ENCODE measurements around the gene ADAMTS12.

ADAMTS12 gene

DNA sequence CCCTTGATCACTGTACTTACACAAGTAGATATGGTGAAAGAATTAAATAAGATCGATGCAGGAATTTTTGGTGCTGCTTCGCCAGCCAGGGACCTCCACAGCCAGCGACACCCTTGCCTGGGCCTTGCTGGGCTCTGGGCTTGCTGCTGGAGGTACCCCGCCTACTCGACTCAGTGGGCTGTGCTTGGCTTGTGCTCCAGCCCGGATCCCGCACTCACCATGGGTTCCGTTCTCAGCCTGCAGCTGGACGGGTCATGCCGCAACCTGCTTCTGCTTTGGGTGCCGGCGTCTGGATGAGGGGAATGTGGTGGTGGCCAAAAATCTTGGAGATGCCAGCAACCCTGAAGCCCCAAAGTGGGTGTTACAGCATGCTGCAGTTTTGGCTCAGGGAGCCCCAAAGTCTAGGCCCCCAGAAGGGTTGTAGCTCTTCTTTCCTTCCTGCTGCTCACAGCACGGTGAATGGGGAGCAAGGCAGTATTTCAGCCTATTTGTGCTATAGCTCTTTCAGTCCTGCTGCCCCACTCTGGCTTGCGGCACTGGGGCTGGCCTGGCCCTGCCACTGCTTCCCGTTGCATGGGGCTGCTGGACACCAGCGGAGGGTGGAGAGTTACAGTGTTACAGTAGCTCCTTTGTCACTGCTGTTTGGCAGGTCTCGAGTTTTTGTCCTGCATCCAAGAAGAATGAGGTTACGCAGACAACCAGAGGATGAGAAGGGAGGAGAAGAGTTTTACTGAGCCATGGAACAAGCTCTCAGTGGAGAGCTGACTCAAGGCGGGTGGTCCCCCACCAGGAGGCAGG lies 403.0 kb downstream of the ADAMTS12 start:
- H3K4me2 ChIP-seq (ENCODE audit: low read length), result no peak overlapping the region
- no peaks in the 10 kb centered on the region for H3K79me2 ChIP-seq
- no peaks in the 10 kb centered on the region for H3K9me3 ChIP-seq (ENCODE audit: control insufficient read depth, low read length)
- no peaks in the 10 kb centered on the region for H3K4me1 ChIP-seq
- H2AFZ ChIP-seq, result no peak overlapping the region
- TF ChIP-seq, protein P1, sequence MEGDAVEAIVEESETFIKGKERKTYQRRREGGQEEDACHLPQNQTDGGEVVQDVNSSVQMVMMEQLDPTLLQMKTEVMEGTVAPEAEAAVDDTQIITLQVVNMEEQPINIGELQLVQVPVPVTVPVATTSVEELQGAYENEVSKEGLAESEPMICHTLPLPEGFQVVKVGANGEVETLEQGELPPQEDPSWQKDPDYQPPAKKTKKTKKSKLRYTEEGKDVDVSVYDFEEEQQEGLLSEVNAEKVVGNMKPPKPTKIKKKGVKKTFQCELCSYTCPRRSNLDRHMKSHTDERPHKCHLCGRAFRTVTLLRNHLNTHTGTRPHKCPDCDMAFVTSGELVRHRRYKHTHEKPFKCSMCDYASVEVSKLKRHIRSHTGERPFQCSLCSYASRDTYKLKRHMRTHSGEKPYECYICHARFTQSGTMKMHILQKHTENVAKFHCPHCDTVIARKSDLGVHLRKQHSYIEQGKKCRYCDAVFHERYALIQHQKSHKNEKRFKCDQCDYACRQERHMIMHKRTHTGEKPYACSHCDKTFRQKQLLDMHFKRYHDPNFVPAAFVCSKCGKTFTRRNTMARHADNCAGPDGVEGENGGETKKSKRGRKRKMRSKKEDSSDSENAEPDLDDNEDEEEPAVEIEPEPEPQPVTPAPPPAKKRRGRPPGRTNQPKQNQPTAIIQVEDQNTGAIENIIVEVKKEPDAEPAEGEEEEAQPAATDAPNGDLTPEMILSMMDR (IDR thresholded peaks at IDR 0.05), result no peak
- H3K9ac ChIP-seq, result no peak overlapping the region
- no peak overlapping the region for H3K27ac ChIP-seq
- H3K36me3 ChIP-seq (ENCODE audit: control insufficient read depth, insufficient read depth, low read length), result no peaks in the 10 kb centered on the region
- H3K27me3 ChIP-seq (ENCODE audit: control insufficient read depth, insufficient read depth, low read length), result no peaks in the 10 kb centered on the region
- H3K4me3 ChIP-seq (ENCODE audit: low read depth, low read length), result no peak overlapping the region

DNA sequence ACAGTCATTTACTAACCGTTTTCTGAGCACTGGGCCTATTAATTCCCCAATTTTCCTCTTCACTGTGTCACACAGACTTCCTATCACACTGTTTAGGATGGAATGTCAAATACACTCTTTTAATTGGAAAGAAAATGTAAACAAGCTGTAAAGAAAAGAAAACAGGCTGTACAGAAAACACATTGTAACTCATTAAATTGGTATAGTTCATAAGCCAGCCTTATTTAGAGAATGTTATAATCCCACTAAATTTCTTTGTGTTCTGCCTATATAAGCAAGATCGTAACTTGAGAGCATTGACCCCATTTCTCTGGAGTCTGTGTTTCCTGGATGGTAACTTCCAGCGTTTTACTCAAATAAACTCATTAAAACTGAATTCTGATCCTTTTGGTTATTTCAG lies 404.6 kb downstream of the ADAMTS12 start:
- Histone ChIP-seq H3K4me2 (ENCODE audit: low read length) (no peak overlapping the region), H3K79me2 (no peaks in the 10 kb centered on the region), H3K27me3 (ENCODE audit: control insufficient read depth, insufficient read depth, low read length) (no peaks in the 10 kb centered on the region), H3K9ac (no peak overlapping the region), H3K9me3 (ENCODE audit: control insufficient read depth, low read length) (no peaks in the 10 kb centered on the region), H3K4me3 (ENCODE audit: low read depth, low read length) (no peak overlapping the region), H3K36me3 (ENCODE audit: control insufficient read depth, insufficient read depth, low read length) (no peaks in the 10 kb centered on the region), H2AFZ (no peak overlapping the region), H3K27ac (no peak overlapping the region), H3K4me1 (no peaks in the 10 kb centered on the region)
- TF ChIP-seq, protein P1 (IDR thresholded peaks at IDR 0.05), result no peak

DNA sequence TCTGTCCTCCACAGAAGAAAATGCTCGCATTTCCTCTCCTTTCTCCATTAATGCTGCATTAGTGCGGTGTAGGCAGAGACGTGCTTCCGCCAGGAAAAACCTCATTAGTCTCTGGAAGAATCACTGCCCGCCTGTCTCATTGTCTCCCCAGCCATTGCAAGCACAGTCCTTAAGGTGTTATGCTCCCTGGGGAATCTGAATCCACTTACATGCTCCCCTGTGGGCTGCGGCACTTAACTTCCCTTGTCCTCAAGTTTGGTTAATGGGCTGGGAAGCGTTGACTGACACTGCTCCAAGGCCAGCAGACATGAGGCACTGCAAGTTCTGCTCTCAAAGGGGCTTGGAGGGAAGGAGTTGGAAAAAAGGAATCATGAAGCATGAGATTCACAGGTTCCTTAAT lies 409.5 kb downstream of the ADAMTS12 start:
- Histone ChIP-seq H3K79me2 (no peaks in the 10 kb centered on the region), H3K27ac (no peak overlapping the region), H3K4me2 (ENCODE audit: low read length) (no peak overlapping the region), H3K4me1 (no peaks in the 10 kb centered on the region), H3K9me3 (ENCODE audit: control insufficient read depth, low read length) (no peaks in the 10 kb centered on the region), H3K27me3 (ENCODE audit: control insufficient read depth, insufficient read depth, low read length) (no peaks in the 10 kb centered on the region), H3K4me3 (ENCODE audit: low read depth, low read length) (no peak overlapping the region), H2AFZ (no peak overlapping the region), H3K36me3 (ENCODE audit: control insufficient read depth, insufficient read depth, low read length) (no peaks in the 10 kb centered on the region), H3K9ac (no peak overlapping the region)
- TF ChIP-seq, protein P1 (IDR thresholded peaks at IDR 0.05), result no peak

DNA sequence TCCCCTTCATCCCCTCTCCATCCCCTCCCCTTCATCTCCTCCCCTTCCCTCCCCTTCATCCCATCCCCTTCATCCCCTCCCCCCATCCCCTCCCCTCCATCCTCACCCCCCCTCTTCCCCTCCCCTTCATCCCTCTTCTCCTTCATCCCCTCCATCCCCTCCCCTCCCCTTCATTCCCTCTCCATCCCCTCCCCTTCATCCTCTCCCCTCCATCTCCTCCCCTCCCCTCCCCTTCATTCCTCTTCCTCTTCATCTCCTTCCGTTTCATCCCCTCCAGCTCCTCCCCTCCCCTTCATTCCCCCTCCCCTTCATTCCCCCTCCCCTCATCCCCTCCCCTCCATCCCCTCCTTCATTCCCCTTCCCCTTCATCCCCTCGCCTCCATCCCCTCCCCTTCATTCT lies 410.9 kb downstream of the ADAMTS12 start:
- no peak overlapping the region for H3K4me3 ChIP-seq (ENCODE audit: low read depth, low read length)
- TF ChIP-seq, protein P1 (IDR thresholded peaks at IDR 0.05), result no peak
- no peaks in the 10 kb centered on the region for H3K79me2 ChIP-seq
- no peaks in the 10 kb centered on the region for H3K9me3 ChIP-seq (ENCODE audit: control insufficient read depth, low read length)
- H2AFZ ChIP-seq, result no peak overlapping the region
- H3K4me1 ChIP-seq, result no peaks in the 10 kb centered on the region
- H3K4me2 ChIP-seq (ENCODE audit: low read length), result no peak overlapping the region
- H3K27ac ChIP-seq, result no peak overlapping the region
- H3K9ac ChIP-seq, result no peak overlapping the region
- H3K27me3 ChIP-seq (ENCODE audit: control insufficient read depth, insufficient read depth, low read length), result no peaks in the 10 kb centered on the region
- H3K36me3 ChIP-seq (ENCODE audit: control insufficient read depth, insufficient read depth, low read length), result no peaks in the 10 kb centered on the region

DNA sequence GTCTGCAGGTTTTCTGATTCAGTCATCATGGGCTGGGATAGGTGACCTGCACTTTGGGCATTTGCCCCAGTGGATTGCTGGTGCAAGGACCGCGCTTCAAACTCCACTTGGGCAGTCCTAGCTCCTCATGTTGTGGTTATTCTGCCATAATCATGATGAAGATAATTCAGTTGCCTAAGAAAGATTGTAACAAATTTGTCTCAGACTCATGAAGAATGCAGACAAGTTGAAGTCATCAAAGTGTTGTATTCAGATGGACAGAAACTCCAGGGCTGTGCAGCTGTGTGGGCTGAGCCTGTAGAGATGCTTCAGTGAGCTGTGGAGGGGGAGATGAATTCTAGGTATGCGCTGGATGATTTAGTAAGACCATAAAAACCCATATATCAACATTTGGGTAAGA lies 412.5 kb downstream of the ADAMTS12 start:
- TF ChIP-seq, protein P1 (IDR thresholded peaks at IDR 0.05), result no peak
- Histone ChIP-seq H3K79me2 (no peaks in the 10 kb centered on the region), H2AFZ (no peak overlapping the region), H3K27ac (no peak overlapping the region), H3K4me2 (ENCODE audit: low read length) (no peak overlapping the region), H3K27me3 (ENCODE audit: control insufficient read depth, insufficient read depth, low read length) (no peaks in the 10 kb centered on the region), H3K36me3 (ENCODE audit: control insufficient read depth, insufficient read depth, low read length) (no peaks in the 10 kb centered on the region), H3K9me3 (ENCODE audit: control insufficient read depth, low read length) (no peaks in the 10 kb centered on the region), H3K9ac (no peak overlapping the region), H3K4me3 (ENCODE audit: low read depth, low read length) (no peak overlapping the region), H3K4me1 (no peaks in the 10 kb centered on the region)
